Thyroid gland (tissue), 4 donors: ENCODE results near the gene LRRN1. TPM values are rescaled to one million over a fixed set of nuclear protein-coding genes. Genes with fewer than 3 reads are reported as not detected.

Experiments
- DNase-seq, 2 donors: peaks; one replicate each; pipeline ENCODE4 v3.0.0-alpha.2; 2019
- H3K27ac ChIP-seq, 3 donors: fragments of 200-600 bp; sonication (generic); 1 replicate in 2 of 3; 2 replicates in 1 of 3; pipeline ENCODE4 v1.5.1; 2016 to 2019; ENCODE audit warnings: mild to moderate bottlenecking in 1 of 3, moderate library complexity in 1 of 3
- H3K27me3 ChIP-seq: fragments of 200-600 bp; sonication (generic); one replicate; pipeline ENCODE4 v1.5.1; 2019
- H3K36me3 ChIP-seq, 2 donors: fragments of 200-600 bp; sonication (generic); one replicate each; pipeline ENCODE4 v1.5.1; 2016 to 2019
- H3K4me1 ChIP-seq, 2 donors: fragments of 200-600 bp; sonication (generic); one replicate each; pipeline ENCODE4 v1.5.1; 2017 to 2019
- H3K4me3 ChIP-seq, 3 donors: fragments of 200-600 bp; sonication (generic); replicated peaks in 1 of 3; 1 replicate in 2 of 3; 2 replicates in 1 of 3; pipeline ENCODE4 v1.5.1; 2016; ENCODE audit warnings: mild to moderate bottlenecking in 1 of 3
- H3K9me3 ChIP-seq: fragments of 200-600 bp; sonication (generic); one replicate; pipeline ENCODE4 v1.5.1; 2017
- POLR2A ChIP-seq, 2 donors: fragments of 450-650 bp; IDR thresholded peaks; one replicate each; pipeline ENCODE4 v1.6.1; 2017; ENCODE audit warnings: antibody characterized with exemption in 2 of 2, mild to moderate bottlenecking in 2 of 2, moderate library complexity in 1 of 2
- WGBS, 2 donors: methylation state at CpG; one replicate each; pipeline ENCODE4 v1.1.5; 2017; 5-methylcytosine and 5-hydroxymethylcytosine counted together
- intact Hi-C: fragments of 100-400 bp; cut with DNase I; formaldehyde crosslinking; loops from one replicate; pipeline ENCODE4 v1.15.1; 2023
- total RNA-seq, 4 donors: library from RNA; depleted of rRNA; stranded (reverse); fragments of >200 nt; gene quantifications; one replicate each; pipeline ENCODE4 v1.2.3, GENCODE V29; 2016
- TF ChIP-seq, protein P1 (sequence below), 6 experiments: fragments of 200-600 bp in 3 of 6; fragments of 450-650 bp in 3 of 6; sonication (generic) in 3 of 6; IDR thresholded peaks; one replicate each; pipeline ENCODE4 v1.5.1; 2016 to 2019; ENCODE audit warnings: antibody characterized with exemption in 6 of 6, mild to moderate bottlenecking in 2 of 6, inconsistent platforms in 1 of 6, moderate library complexity in 1 of 6

LRRN1 gene
- total RNA-seq, 4 donors from 2014 or later = 1.4 to 29.2 (median 21.0) TPM

DNA sequence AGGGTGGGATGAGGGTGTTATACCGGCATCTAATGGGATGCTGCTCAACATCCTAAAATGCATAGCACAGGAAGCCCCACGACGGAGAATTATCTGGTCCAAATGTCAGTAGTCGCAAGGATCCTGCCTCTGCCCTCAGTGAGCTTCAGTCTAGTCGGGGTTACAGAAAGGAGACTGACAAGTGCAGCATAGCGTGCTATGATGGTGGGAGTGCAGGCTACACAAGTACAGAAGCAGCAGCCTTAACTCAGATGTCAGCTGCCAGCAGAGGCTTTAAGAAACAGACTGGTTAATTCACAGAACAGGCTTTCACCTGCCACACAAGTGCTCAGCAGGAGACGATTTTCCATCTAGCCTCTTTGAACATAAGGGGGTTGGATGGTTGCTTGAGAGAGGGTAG lies 6.9 kb downstream of the LRRN1 start:
- Histone ChIP-seq H3K27ac (no peak overlapping the region), H3K27me3 (no peaks in the 10 kb centered on the region), H3K4me3 (no peak overlapping the region), H3K36me3 (no peaks in the 10 kb centered on the region), H3K9me3 (no peaks in the 10 kb centered on the region), H3K4me1 (peaks cover 0 to 7% of the 10 kb centered on the region in 2 donors)
- TF ChIP-seq POLR2A (IDR thresholded peaks at IDR 0.05) = no peak
- TF ChIP-seq, protein P1, sequence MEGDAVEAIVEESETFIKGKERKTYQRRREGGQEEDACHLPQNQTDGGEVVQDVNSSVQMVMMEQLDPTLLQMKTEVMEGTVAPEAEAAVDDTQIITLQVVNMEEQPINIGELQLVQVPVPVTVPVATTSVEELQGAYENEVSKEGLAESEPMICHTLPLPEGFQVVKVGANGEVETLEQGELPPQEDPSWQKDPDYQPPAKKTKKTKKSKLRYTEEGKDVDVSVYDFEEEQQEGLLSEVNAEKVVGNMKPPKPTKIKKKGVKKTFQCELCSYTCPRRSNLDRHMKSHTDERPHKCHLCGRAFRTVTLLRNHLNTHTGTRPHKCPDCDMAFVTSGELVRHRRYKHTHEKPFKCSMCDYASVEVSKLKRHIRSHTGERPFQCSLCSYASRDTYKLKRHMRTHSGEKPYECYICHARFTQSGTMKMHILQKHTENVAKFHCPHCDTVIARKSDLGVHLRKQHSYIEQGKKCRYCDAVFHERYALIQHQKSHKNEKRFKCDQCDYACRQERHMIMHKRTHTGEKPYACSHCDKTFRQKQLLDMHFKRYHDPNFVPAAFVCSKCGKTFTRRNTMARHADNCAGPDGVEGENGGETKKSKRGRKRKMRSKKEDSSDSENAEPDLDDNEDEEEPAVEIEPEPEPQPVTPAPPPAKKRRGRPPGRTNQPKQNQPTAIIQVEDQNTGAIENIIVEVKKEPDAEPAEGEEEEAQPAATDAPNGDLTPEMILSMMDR (IDR thresholded peaks at IDR 0.05) = no peak
- 84 to 89% methylated on average over 7 of the region's 7 CpGs for WGBS, 2 donors
- no peak for DNase-seq
- intact Hi-C loops = no loop called here

DNA sequence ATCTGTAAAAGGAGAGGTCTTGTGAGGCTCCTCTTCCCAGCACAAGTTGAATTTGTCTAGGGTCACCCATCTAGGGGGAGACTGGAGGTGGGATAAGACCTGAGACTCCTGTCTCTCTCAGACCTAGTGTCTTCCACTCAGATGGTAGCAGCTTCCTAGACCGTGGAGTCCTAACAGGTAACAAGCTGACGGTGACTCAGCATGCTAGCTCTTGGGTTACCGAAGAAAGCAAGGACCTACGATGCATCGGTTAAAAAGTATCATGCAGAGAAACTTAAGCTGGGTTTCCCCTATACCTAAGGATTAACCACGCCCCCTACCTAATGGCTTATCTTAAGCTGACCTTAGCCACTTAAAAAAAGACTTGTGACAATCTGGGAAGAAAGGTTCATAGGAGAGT lies 7.6 kb downstream of the LRRN1 start:
- no peak for DNase-seq
- TF ChIP-seq POLR2A (IDR thresholded peaks at IDR 0.05) = no peak
- TF ChIP-seq, protein P1 (IDR thresholded peaks at IDR 0.05) = no peak
- Histone ChIP-seq H3K4me3 (no peak overlapping the region), H3K27me3 (no peaks in the 10 kb centered on the region), H3K27ac (no peak overlapping the region), H3K36me3 (no peaks in the 10 kb centered on the region), H3K4me1 (peaks cover 0 to 8% of the 10 kb centered on the region in 2 donors), H3K9me3 (no peaks in the 10 kb centered on the region)
- intact Hi-C loops = no loop called here
- WGBS, 2 donors = 92 to 94% methylated on average over 6 of the region's 6 CpGs

DNA sequence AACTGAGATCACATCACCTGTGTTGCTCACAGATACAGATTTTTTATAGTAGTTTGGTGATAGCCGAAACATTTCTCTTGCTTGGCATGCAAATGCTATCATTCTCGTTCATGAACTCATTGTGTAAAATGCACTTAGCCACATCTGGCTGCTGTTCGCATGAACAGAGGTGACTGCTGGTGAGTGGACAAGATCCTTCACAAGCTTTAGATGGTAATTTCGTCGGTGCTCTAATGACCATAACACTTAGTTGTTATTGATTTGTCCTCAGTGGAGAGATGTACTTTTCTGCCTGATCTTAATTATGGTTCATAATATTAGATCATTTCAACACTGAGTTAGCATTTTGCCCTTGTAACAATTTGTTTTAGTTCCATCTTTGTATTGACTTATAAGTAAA lies 13.8 kb downstream of the LRRN1 start:
- H3K9me3 ChIP-seq = no peaks in the 10 kb centered on the region
- WGBS, 2 donors = 93 to 94% methylated on average over 5 of the region's 5 CpGs
- peaks cover 0 to 14% of the 10 kb centered on the region in 2 donors for H3K4me1 ChIP-seq
- intact Hi-C loops = no loop called here
- H3K27ac ChIP-seq = no peak overlapping the region
- TF ChIP-seq POLR2A (IDR thresholded peaks at IDR 0.05) = no peak
- TF ChIP-seq, protein P1 (IDR thresholded peaks at IDR 0.05) = no peak
- no peak for DNase-seq
- H3K4me3 ChIP-seq = no peak overlapping the region
- no peaks in the 10 kb centered on the region for H3K36me3 ChIP-seq
- no peaks in the 10 kb centered on the region for H3K27me3 ChIP-seq

DNA sequence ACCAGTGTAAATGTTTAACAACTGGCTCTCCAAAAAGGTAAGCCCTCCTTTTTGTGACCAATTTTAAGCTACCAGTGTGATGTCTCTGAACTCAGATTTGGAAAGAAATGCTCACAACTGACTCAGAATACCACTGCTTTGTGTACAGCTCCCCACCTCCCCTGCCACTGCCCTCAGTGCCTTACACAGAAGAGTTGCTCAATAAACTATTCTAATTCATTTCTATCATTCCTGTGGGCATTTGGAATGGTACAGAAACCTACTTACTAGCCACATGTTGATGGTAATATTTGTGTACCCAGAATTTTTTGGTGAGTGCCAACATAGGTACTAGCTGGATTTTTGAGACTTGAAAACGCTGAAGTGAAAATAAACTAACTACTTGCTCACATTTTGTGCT lies 16.0 kb downstream of the LRRN1 start:
- no peaks in the 10 kb centered on the region for H3K36me3 ChIP-seq
- no peaks in the 10 kb centered on the region for H3K9me3 ChIP-seq
- H3K4me1 ChIP-seq = peaks cover 0 to 16% of the 10 kb centered on the region in 2 donors
- no peak for DNase-seq
- TF ChIP-seq, protein P1 (IDR thresholded peaks at IDR 0.05) = no peak
- TF ChIP-seq POLR2A (IDR thresholded peaks at IDR 0.05) = no peak
- no peak overlapping the region for H3K4me3 ChIP-seq
- 52 to 71% methylated on average over 1 of the region's 1 CpG for WGBS, 2 donors
- no peak overlapping the region for H3K27ac ChIP-seq
- no peaks in the 10 kb centered on the region for H3K27me3 ChIP-seq
- intact Hi-C loops = no loop called here

DNA sequence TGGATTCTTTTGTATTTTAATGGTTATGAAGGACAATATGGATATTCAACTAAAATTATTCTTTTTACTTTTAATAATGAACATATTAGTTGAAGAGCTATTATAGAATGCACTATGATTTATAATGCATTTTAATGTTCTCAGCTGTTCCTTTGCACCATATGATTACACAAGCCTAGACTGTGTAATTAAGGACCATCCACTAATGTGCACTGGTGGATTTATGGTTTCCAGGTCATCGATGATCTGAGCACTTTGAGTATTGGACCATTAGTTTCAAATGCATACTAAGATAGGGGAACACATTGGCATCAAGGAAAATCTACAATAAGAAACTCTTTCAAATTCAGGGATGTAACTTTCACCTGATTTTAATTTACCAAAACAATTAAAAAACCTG lies 16.8 kb downstream of the LRRN1 start:
- H3K27me3 ChIP-seq = no peaks in the 10 kb centered on the region
- intact Hi-C loops = no loop called here
- H3K9me3 ChIP-seq = no peaks in the 10 kb centered on the region
- H3K27ac ChIP-seq = no peak overlapping the region
- 91 to 97% methylated on average over 1 of the region's 1 CpG for WGBS, 2 donors
- no peak overlapping the region for H3K4me3 ChIP-seq
- TF ChIP-seq, protein P1 (IDR thresholded peaks at IDR 0.05) = no peak
- TF ChIP-seq POLR2A (IDR thresholded peaks at IDR 0.05) = no peak
- no peaks in the 10 kb centered on the region for H3K36me3 ChIP-seq
- H3K4me1 ChIP-seq = peaks cover 0 to 16% of the 10 kb centered on the region in 2 donors
- no peak for DNase-seq
